ENCODE measurements around the gene MAPK8IP2.
A peak's percentile ranks its signal among the peaks of the same experiment; 100 is the strongest.
"Not testable (repeated sequence)": the region's sequence is repeated elsewhere in the genome, so short reads cannot be mapped to it uniquely, and the experiment has no call there.

The MAPK8IP2 gene

DNA sequence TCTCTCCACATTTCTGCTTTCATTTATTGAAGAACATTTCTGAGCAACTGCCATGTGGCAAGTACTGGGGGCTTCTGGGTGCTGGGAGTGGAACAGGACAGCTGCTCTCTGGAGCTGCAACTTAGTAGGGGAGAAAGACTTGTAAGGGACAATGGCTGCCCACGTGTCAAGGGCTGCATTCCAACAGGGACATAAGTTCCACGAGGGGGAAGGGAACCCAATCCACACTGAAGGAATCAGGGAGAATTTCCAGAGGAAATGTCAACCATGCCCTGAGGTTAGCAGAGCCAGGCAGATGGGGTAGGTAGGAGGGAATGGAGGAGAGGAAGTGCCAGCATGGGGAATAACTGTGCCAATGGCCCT lies 1.7 kb downstream of the MAPK8IP2 start:
- H3K4me1 ChIP-seq (ENCODE audit: control insufficient read depth, insufficient read depth, low read length), result peaks cover 3% of the 10 kb centered on the region; the same call in 1 of the 2 replicates
- peaks cover 93% of the 10 kb centered on the region for H3K27me3 ChIP-seq (ENCODE audit: control insufficient read depth, insufficient read depth, low read length)
- no peak overlapping the region for H3K9ac ChIP-seq (ENCODE audit: low read length)
- no peaks in the 10 kb centered on the region for H3K9me3 ChIP-seq (ENCODE audit: control insufficient read depth, insufficient read depth, low read depth, low read length)
- H3K4me3 ChIP-seq (ENCODE audit: low read depth, low read length), result no peak overlapping the region
- no peaks in the 10 kb centered on the region for H3K36me3 ChIP-seq (ENCODE audit: control insufficient read depth, insufficient read depth, low read length)
- H3K27ac ChIP-seq (ENCODE audit: low read depth, low read length), result no peak overlapping the region

- Histone ChIP-seq H3K27ac (ENCODE audit: low read depth, low read length) (no peak overlapping the region), H3K36me3 (ENCODE audit: control insufficient read depth, insufficient read depth, low read length) (no peaks in the 10 kb centered on the region), H3K4me1 (ENCODE audit: control insufficient read depth, insufficient read depth, low read length) (peaks cover 3% of the 10 kb centered on the region; the same call in 1 of the 2 replicates), H3K9me3 (ENCODE audit: control insufficient read depth, insufficient read depth, low read depth, low read length) (no peaks in the 10 kb centered on the region), H3K27me3 (ENCODE audit: control insufficient read depth, insufficient read depth, low read length) (peaks cover 90% of the 10 kb centered on the region), H3K9ac (ENCODE audit: low read length) (no peak overlapping the region), H3K4me3 (ENCODE audit: low read depth, low read length) (peak overlapping the region; percentile 45)
Observed at GRCh38 chr22:50603511-50604255, 3.1 kb downstream of the MAPK8IP2 start.

DNA sequence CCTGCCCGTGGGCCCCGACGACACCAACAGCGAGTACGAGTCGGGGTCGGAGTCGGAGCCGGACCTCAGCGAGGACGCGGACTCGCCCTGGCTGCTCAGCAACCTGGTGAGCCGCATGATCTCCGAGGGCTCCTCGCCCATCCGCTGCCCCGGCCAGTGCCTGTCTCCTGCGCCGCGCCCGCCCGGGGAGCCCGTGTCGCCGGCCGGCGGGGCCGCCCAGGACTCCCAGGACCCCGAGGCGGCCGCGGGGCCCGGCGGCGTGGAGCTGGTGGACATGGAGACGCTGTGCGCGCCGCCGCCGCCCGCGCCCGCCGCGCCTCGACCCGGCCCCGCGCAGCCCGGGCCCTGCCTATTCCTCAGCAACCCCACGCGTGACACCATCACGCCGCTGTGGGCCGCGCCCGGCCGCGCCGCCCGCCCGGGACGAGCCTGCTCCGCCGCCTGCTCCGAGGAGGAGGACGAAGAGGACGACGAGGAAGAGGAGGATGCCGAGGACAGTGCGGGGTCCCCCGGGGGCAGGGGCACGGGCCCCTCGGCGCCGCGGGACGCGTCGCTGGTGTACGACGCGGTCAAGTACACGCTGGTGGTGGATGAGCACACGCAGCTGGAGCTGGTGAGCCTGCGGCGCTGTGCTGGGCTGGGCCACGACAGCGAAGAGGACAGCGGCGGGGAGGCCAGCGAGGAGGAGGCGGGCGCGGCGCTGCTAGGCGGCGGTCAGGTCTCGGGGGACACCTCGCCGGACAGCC lies 3.8 kb downstream of the MAPK8IP2 start:
- no peak overlapping the region for H3K27ac ChIP-seq (ENCODE audit: low read depth, low read length)
- no peak overlapping the region for H3K9ac ChIP-seq (ENCODE audit: low read length)
- H3K4me3 ChIP-seq (ENCODE audit: low read depth, low read length), result peak overlapping the region; percentile 45
- no peaks in the 10 kb centered on the region for H3K9me3 ChIP-seq (ENCODE audit: control insufficient read depth, insufficient read depth, low read depth, low read length)
- H3K27me3 ChIP-seq (ENCODE audit: control insufficient read depth, insufficient read depth, low read length), result peaks cover 90% of the 10 kb centered on the region
- peaks cover 3% of the 10 kb centered on the region; the same call in 1 of the 2 replicates for H3K4me1 ChIP-seq (ENCODE audit: control insufficient read depth, insufficient read depth, low read length)
- no peaks in the 10 kb centered on the region for H3K36me3 ChIP-seq (ENCODE audit: control insufficient read depth, insufficient read depth, low read length)

DNA sequence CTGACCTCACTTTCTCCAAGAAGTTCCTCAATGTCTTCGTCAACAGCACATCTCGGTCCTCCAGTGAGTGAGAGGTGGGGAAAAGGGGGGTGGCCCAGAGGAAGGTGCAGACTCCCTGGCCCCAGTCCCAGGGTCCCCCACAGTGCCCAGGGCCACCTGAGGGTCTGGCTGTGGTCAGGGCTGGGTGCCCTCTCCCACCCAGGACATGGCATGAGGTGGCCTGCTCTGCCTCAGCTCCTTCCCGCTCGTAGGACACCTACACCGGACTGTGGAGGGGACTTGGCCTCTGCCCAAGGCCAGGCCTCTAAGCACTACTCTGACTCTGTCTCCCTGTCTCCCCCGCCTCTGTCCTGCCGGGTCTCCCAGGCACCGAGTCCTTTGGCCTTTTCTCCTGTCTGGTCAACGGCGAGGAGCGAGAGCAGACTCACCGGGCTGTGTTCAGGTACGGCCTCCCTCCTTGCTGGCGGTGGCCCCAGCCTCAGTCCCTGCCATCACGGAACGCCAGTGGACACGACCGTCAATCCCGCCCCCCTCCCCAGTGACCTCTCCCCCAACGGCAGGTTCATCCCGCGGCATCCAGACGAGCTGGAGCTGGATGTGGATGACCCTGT lies 4.5 kb downstream of the MAPK8IP2 start:
- Histone ChIP-seq H3K4me1 (ENCODE audit: control insufficient read depth, insufficient read depth, low read length) (peaks cover 3% of the 10 kb centered on the region; the same call in 1 of the 2 replicates), H3K27ac (ENCODE audit: low read depth, low read length) (no peak overlapping the region), H3K4me3 (ENCODE audit: low read depth, low read length) (no peak overlapping the region), H3K9me3 (ENCODE audit: control insufficient read depth, insufficient read depth, low read depth, low read length) (no peaks in the 10 kb centered on the region), H3K27me3 (ENCODE audit: control insufficient read depth, insufficient read depth, low read length) (peaks cover 90% of the 10 kb centered on the region), H3K36me3 (ENCODE audit: control insufficient read depth, insufficient read depth, low read length) (no peaks in the 10 kb centered on the region), H3K9ac (ENCODE audit: low read length) (no peak overlapping the region)

- Histone ChIP-seq H3K4me3 (ENCODE audit: low read depth, low read length) (no peak overlapping the region), H3K27me3 (ENCODE audit: control insufficient read depth, insufficient read depth, low read length) (peaks cover 93% of the 10 kb centered on the region), H3K9ac (ENCODE audit: low read length) (no peak overlapping the region), H3K9me3 (ENCODE audit: control insufficient read depth, insufficient read depth, low read depth, low read length) (no peaks in the 10 kb centered on the region), H3K27ac (ENCODE audit: low read depth, low read length) (no peak overlapping the region), H3K36me3 (ENCODE audit: control insufficient read depth, insufficient read depth, low read length) (no peaks in the 10 kb centered on the region), H3K4me1 (ENCODE audit: control insufficient read depth, insufficient read depth, low read length) (peaks cover 3% of the 10 kb centered on the region; the same call in 1 of the 2 replicates)
Observed at GRCh38 chr22:50605613-50606074, 5.1 kb downstream of the MAPK8IP2 start.

GRCh38 chr22:50606165-50606945 lies 5.8 kb downstream of the MAPK8IP2 start:
- peaks cover 93% of the 10 kb centered on the region for H3K27me3 ChIP-seq (ENCODE audit: control insufficient read depth, insufficient read depth, low read length)
- no peaks in the 10 kb centered on the region for H3K36me3 ChIP-seq (ENCODE audit: control insufficient read depth, insufficient read depth, low read length)
- H3K27ac ChIP-seq (ENCODE audit: low read depth, low read length), result no peak overlapping the region
- H3K9me3 ChIP-seq (ENCODE audit: control insufficient read depth, insufficient read depth, low read depth, low read length), result no peaks in the 10 kb centered on the region
- no peak overlapping the region for H3K4me3 ChIP-seq (ENCODE audit: low read depth, low read length)
- no peaks in the 10 kb centered on the region for H3K4me1 ChIP-seq (ENCODE audit: control insufficient read depth, insufficient read depth, low read length)
- no peak overlapping the region for H3K9ac ChIP-seq (ENCODE audit: low read length)

DNA sequence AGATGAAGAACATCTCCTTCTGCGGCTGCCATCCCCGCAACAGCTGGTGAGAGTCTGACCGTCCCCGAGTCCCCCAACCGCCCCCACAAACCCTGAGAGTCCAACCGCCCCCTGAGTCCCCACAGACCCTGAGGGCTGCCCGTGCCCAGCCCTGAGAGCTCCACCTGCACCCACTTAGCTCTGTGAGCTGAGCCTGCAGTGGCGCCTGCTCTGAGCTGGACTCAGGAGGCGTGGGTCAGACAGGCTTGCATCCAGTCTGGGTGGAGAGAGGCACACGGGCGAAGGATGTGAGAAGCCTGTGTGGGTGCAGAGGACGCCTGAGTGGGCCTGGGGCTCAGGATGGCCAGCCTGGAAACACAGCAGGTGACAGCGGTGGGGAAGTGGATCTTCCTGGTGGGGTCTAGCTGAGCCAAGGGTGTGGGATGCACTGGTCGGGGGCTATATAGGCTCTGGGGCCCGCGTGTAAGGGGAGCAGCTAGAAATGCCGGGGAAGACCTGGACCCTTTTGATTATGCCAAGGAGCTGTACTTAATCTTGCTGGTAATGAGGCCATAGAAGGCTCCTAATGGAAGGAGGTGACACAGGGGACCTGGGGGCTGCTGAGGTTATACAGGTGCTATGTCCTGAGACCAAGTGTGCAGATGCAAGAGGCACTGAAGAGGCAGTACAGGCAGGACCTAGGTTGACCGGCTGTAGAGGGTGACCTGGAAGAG lies 6.5 kb downstream of the MAPK8IP2 start:
- no peaks in the 10 kb centered on the region for H3K36me3 ChIP-seq (ENCODE audit: control insufficient read depth, insufficient read depth, low read length)
- H3K27ac ChIP-seq (ENCODE audit: low read depth, low read length), result no peak overlapping the region
- no peak overlapping the region for H3K9ac ChIP-seq (ENCODE audit: low read length)
- no peaks in the 10 kb centered on the region for H3K9me3 ChIP-seq (ENCODE audit: control insufficient read depth, insufficient read depth, low read depth, low read length)
- H3K27me3 ChIP-seq (ENCODE audit: control insufficient read depth, insufficient read depth, low read length), result peaks cover 89% of the 10 kb centered on the region
- H3K4me1 ChIP-seq (ENCODE audit: control insufficient read depth, insufficient read depth, low read length), result no peaks in the 10 kb centered on the region
- H3K4me3 ChIP-seq (ENCODE audit: low read depth, low read length), result no peak overlapping the region

DNA sequence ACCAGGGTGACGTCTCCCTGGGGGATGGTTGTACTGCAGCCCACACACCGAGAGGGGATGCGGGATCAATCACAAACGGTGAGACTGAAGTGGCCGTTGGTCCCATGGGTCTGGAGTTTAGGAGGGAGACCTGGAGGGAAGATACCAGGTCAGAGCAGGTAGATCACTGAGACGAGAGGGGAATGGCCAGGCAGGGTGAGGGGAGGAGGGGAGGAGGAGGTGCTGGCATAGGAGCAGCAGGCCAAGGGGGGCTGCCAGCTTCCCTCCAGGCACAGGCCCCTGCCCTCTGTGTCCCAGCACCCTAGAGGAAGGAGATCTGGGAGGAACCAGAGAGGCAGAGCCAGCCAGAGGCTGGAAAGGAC lies 7.0 kb downstream of the MAPK8IP2 start:
- Histone ChIP-seq H3K27me3 (ENCODE audit: control insufficient read depth, insufficient read depth, low read length) (peaks cover 89% of the 10 kb centered on the region), H3K9me3 (ENCODE audit: control insufficient read depth, insufficient read depth, low read depth, low read length) (no peaks in the 10 kb centered on the region), H3K36me3 (ENCODE audit: control insufficient read depth, insufficient read depth, low read length) (no peaks in the 10 kb centered on the region), H3K4me1 (ENCODE audit: control insufficient read depth, insufficient read depth, low read length) (peaks cover 5% of the 10 kb centered on the region; the same call in 1 of the 2 replicates), H3K4me3 (ENCODE audit: low read depth, low read length) (no peak overlapping the region), H3K27ac (ENCODE audit: low read depth, low read length) (no peak overlapping the region), H3K9ac (ENCODE audit: low read length) (no peak overlapping the region)

GRCh38 chr22:50608058-50608840 lies 7.7 kb downstream of the MAPK8IP2 start:
- H3K9me3 ChIP-seq (ENCODE audit: control insufficient read depth, insufficient read depth, low read depth, low read length); H3K9ac ChIP-seq (ENCODE audit: low read length); H3K4me1 ChIP-seq (ENCODE audit: control insufficient read depth, insufficient read depth, low read length); H3K36me3 ChIP-seq (ENCODE audit: control insufficient read depth, insufficient read depth, low read length); H3K27ac ChIP-seq (ENCODE audit: low read depth, low read length); H3K4me3 ChIP-seq (ENCODE audit: low read depth, low read length): not testable (repeated sequence)
- H3K27me3 ChIP-seq (ENCODE audit: control insufficient read depth, insufficient read depth, low read length), result peaks cover 88% of the 10 kb centered on the region

DNA sequence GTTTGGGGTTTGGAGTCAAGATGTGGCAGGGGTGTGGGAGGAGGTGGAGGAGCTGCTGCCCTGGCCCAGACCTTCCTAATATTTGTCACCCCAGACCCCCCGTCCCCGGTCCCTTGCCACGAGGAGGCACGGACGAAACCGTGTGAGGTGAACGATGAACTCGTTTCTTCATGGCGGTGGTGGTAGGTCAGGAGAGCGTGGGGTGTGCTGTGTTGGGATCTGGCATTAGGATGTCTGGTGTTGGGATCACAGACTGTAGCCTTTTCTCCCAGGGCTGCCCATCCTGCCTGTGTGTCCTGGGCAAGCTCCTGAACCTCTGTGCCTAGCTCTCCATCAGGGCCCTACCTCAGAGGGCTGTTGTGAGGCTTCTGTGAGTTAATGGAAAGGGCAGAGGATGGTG lies 8.4 kb downstream of the MAPK8IP2 start:
- Histone ChIP-seq H3K9me3 (ENCODE audit: control insufficient read depth, insufficient read depth, low read depth, low read length) (no peaks in the 10 kb centered on the region), H3K9ac (ENCODE audit: low read length) (no peak overlapping the region), H3K36me3 (ENCODE audit: control insufficient read depth, insufficient read depth, low read length) (no peaks in the 10 kb centered on the region), H3K4me1 (ENCODE audit: control insufficient read depth, insufficient read depth, low read length) (peaks cover 5% of the 10 kb centered on the region; the same call in 1 of the 2 replicates), H3K27ac (ENCODE audit: low read depth, low read length) (no peak overlapping the region), H3K4me3 (ENCODE audit: low read depth, low read length) (no peak overlapping the region), H3K27me3 (ENCODE audit: control insufficient read depth, insufficient read depth, low read length) (peaks cover 85% of the 10 kb centered on the region)

All from HUES6 (cell line).